Heart right ventricle (tissue), 16 donors: ENCODE measurements around the gene USP9X. TPM values are rescaled to one million over a fixed set of nuclear protein-coding genes. Genes with fewer than 3 reads are reported as not detected.

ENCODE experiments used
- ATAC-seq, 8 donors: fragments of 200-7000 bp; cut with Tn5 transposase; one replicate each; pipeline ENCODE4 v1.9.1; 2020; ENCODE audit warnings: mild to moderate bottlenecking in 8 of 8, moderate library complexity in 8 of 8, moderate number of reproducible peaks in 1 of 8
- DNase-seq, 2 donors: peaks; one replicate each; pipeline ENCODE4 v3.0.0-alpha.2; 2020
- H3K27ac ChIP-seq, 10 donors: fragments of 200-600 bp; sonication (generic) in 2 of 10; one replicate each; pipeline versions ENCODE4 v1.5.0 to v1.8.0; 2020 to 2022; ENCODE audit warnings: mild to moderate bottlenecking in 3 of 10
- H3K27me3 ChIP-seq, 7 donors: fragments of 200-600 bp; one replicate each; pipeline ENCODE4 v1.8.0; 2021 to 2022; ENCODE audit warnings: mild to moderate bottlenecking in 2 of 7
- H3K36me3 ChIP-seq, 9 donors: fragments of 200-600 bp; sonication (generic) in 1 of 9; one replicate each; pipeline versions ENCODE4 v1.5.0 to v1.8.0; 2020 to 2022; ENCODE audit warnings: mild to moderate bottlenecking in 2 of 9
- H3K4me1 ChIP-seq, 9 donors: fragments of 200-600 bp; sonication (generic) in 1 of 9; one replicate each; pipeline versions ENCODE4 v1.5.0 to v1.8.0; 2020 to 2022; ENCODE audit warnings: mild to moderate bottlenecking in 4 of 9
- H3K4me3 ChIP-seq, 10 donors: fragments of 200-600 bp; sonication (generic) in 2 of 10; one replicate each; pipeline versions ENCODE4 v1.5.0 to v1.8.0; 2020 to 2022; ENCODE audit warnings: mild to moderate bottlenecking in 7 of 10, moderate library complexity in 2 of 10
- H3K9me3 ChIP-seq, 11 donors: fragments of 200-600 bp in 10 of 11; sonication (generic) in 2 of 11; one replicate each; pipeline versions ENCODE4 v1.5.0 to v1.8.0; 2013 to 2022; ENCODE audit warnings: mild to moderate bottlenecking in 2 of 11, control low read depth in 1 of 11, moderate library complexity in 1 of 11
- CTCF ChIP-seq, 9 donors: fragments of 200-600 bp; sonication (generic) in 2 of 9; IDR thresholded peaks; one replicate each; pipeline versions ENCODE4 v1.5.0 to v1.8.0; 2021 to 2022; ENCODE audit warnings: antibody characterized with exemption in 9 of 9, mild to moderate bottlenecking in 5 of 9, moderate library complexity in 1 of 9
- WGBS, 2 donors: extraction: QIAGEN DNeasy Blood & Tissue Kit; methylation state at CpG; one replicate each; pipeline ENCODE4 v1.1.7; 2013; ENCODE audit warnings: inconsistent platforms in 1 of 2; 5-methylcytosine and 5-hydroxymethylcytosine counted together
- intact Hi-C, 10 donors: fragments of 100-400 bp; cut with DNase I; formaldehyde crosslinking; loops; one replicate each; pipeline versions ENCODE4 v1.11.1 to v1.14.2; 2022
- polyA plus RNA-seq, 2 donors: library from polyadenylated mRNA; stranded (reverse); fragments of 200-250 nt; gene quantifications; one replicate each; pipeline ENCODE4 v1.2.3, GENCODE V29; 2013
- total RNA-seq, 10 donors: library from RNA; stranded (reverse); fragmentation: NEBNext Ultra II Directional in 3 of 10; extraction: Animal tissue kit (Norgen Biotek cat#: 25700) in 3 of 10; gene quantifications; one replicate each; pipeline versions ENCODE4 v1.2.1 to v1.2.4, GENCODE V29; 2021 to 2023
- donor health status: Arrhythmogenic right ventricular cardiomyopathy.
- donor health status: ischemic (EF 13 %, LVEDD 7.1; RV severe dilation, severe dysfunction).
- donor health status: healthy with polysubstance abuse.
- donor health status: DM: no; HTN: yes; CAD: no.
- donor health status: DM: no; HTN: no; CAD: no.
- donor health status: ischemic (EF 25% LVEDD 6.9; RV normal size, moderate dysfunction).
- donor health status: ischemic (EF 25% LVEDD 5.7; RV mildly dilated, moderate dysfunction).
- donor health status: healthy.
- donor health status: DM: yes; HTN: yes; CAD: no.
- donor health status: Ischemic cardiomyopathy.
- donor health status: ischemic (EF 35%, LVEDD 5.7; RV mildly dilated, moderate dysfunction).
- donor health status: nonischemic (EF 11% LVEDD 7.7; RV severe dilation, severe dysfunction).
- donor health status: DM: yes; HTN: yes; CAD: no.
- donor health status: PGD.
- donor health status: ischemic (EF 29% LVEDD 5.4; RV normal size, mild dysfunction).
- donor health status: nonischemic (EF 23%, LVEDD 6.1; RV moderate dilation, normal function).

USP9X gene
- total and polyA plus RNA-seq, 12 donors, result 9.0 to 81.3 (median 64.6) TPM

- H3K27ac ChIP-seq, result no peak overlapping the region
Measured at GRCh38 chrX:41153448-41153847, 68.2 kb downstream of the USP9X start.

GRCh38 chrX:41153957-41154356, 68.7 kb downstream of the USP9X start:
- no peaks in the 10 kb centered on the region for H3K4me1 ChIP-seq
- no peak for ATAC-seq
- TF ChIP-seq CTCF (IDR thresholded peaks at IDR 0.05), result no peak
- intact Hi-C loops, result no loop called here
- H3K4me3 ChIP-seq, result no peak overlapping the region
- no peaks in the 10 kb centered on the region for H3K9me3 ChIP-seq
- H3K36me3 ChIP-seq, result peaks cover 0 to 98% (median 11%) of the 10 kb centered on the region in 9 donors
- whole genome bisulfite sequencing, 2 donors, result 85 to 91% methylated on average over 2 of the region's 2 CpGs
- DNase-seq, result no peak
- H3K27ac ChIP-seq, result no peak overlapping the region
- H3K27me3 ChIP-seq, result no peaks in the 10 kb centered on the region

More at GRCh38 chrX:41153448-41153847, 68.2 kb downstream of the USP9X start:
- Histone ChIP-seq H3K4me1 (no peaks in the 10 kb centered on the region), H3K27me3 (no peaks in the 10 kb centered on the region), H3K9me3 (no peaks in the 10 kb centered on the region), H3K4me3 (no peak overlapping the region), H3K36me3 (peaks cover 0 to 98% (median 12%) of the 10 kb centered on the region in 9 donors)
- intact Hi-C loops, result no loop called here
- WGBS, 2 donors, result 93% methylated on average over 2 of the region's 2 CpGs
- ATAC-seq (no peak), DNase-seq (no peak)
- TF ChIP-seq CTCF (IDR thresholded peaks at IDR 0.05), result no peak

GRCh38 chrX:41164449-41164848, 79.2 kb downstream of the USP9X start:
- Histone ChIP-seq H3K36me3 (peaks cover 0 to 94% (median 3%) of the 10 kb centered on the region in 9 donors), H3K9me3 (no peaks in the 10 kb centered on the region), H3K27me3 (no peaks in the 10 kb centered on the region), H3K27ac (no peak overlapping the region), H3K4me1 (no peaks in the 10 kb centered on the region), H3K4me3 (no peak overlapping the region)
- no peak for TF ChIP-seq CTCF (IDR thresholded peaks at IDR 0.05)
- 76 to 78% methylated on average over 4 of the region's 4 CpGs for WGBS, 2 donors
- ATAC-seq (no peak), DNase-seq (no peak)
- intact Hi-C loops, result no loop called here

- no peak for DNase-seq
- Histone ChIP-seq H3K27me3 (no peaks in the 10 kb centered on the region), H3K4me1 (no peaks in the 10 kb centered on the region), H3K9me3 (no peaks in the 10 kb centered on the region), H3K4me3 (no peak overlapping the region), H3K27ac (no peak overlapping the region), H3K36me3 (peaks cover 0 to 100% (median 12%) of the 10 kb centered on the region in 9 donors)
- no peak for ATAC-seq
- TF ChIP-seq CTCF (IDR thresholded peaks at IDR 0.05), result no peak
- intact Hi-C loops, result no loop called here
- 52 to 69% methylated on average over 4 of the region's 4 CpGs for WGBS, 2 donors
Measured at GRCh38 chrX:41167888-41168287, 82.6 kb downstream of the USP9X start.
